ENCODE results near the gene ADAMTSL5.

The ADAMTSL5 gene

GRCh38 chr19:1474011-1474764 lies 38.6 kb downstream of the ADAMTSL5 start:
- H3K4me3 ChIP-seq (ENCODE audit: control insufficient read depth, low read depth, low read length), result no peak overlapping the region
- peak; percentile 37 for DNase-seq (ENCODE audit: low read depth)
- TF ChIP-seq CTCF (conservative IDR thresholded peaks at IDR 0.05; ENCODE audit: control insufficient read depth, insufficient read depth, low read depth, low read length), result no peak

GRCh38 chr19:1473085-1473851 lies 39.6 kb downstream of the ADAMTSL5 start:
- DNase-seq (ENCODE audit: low read depth), result no peak
- H3K4me3 ChIP-seq (ENCODE audit: control insufficient read depth, low read depth, low read length), result no peak overlapping the region
- TF ChIP-seq CTCF (conservative IDR thresholded peaks at IDR 0.05; ENCODE audit: control insufficient read depth, insufficient read depth, low read depth, low read length), result no peak

- no peak overlapping the region for H3K4me3 ChIP-seq (ENCODE audit: control insufficient read depth, low read depth, low read length)
- TF ChIP-seq CTCF (conservative IDR thresholded peaks at IDR 0.05; ENCODE audit: control insufficient read depth, insufficient read depth, low read depth, low read length), result no peak
- DNase-seq (ENCODE audit: low read depth), result no peak
Observed at GRCh38 chr19:1472231-1473084, 40.4 kb downstream of the ADAMTSL5 start.

GRCh38 chr19:1471515-1472160 lies 41.2 kb downstream of the ADAMTSL5 start:
- H3K4me3 ChIP-seq (ENCODE audit: control insufficient read depth, low read depth, low read length), result no peak overlapping the region
- TF ChIP-seq CTCF (conservative IDR thresholded peaks at IDR 0.05; ENCODE audit: control insufficient read depth, insufficient read depth, low read depth, low read length), result peak; percentile 1
- DNase-seq (ENCODE audit: low read depth), result no peak

- DNase-seq (ENCODE audit: low read depth), result no peak
- no peak overlapping the region for H3K4me3 ChIP-seq (ENCODE audit: control insufficient read depth, low read depth, low read length)
- TF ChIP-seq CTCF (conservative IDR thresholded peaks at IDR 0.05; ENCODE audit: control insufficient read depth, insufficient read depth, low read depth, low read length), result no peak
Observed at GRCh38 chr19:1471010-1471514, 41.8 kb downstream of the ADAMTSL5 start.
